Naive thymus-derived CD8-positive, alpha-beta T cell (primary cell): Measurements from ENCODE around the gene GPX5. TPM values are rescaled to one million over a fixed set of nuclear protein-coding genes. Genes with fewer than 3 reads are reported as not detected.
"Not testable (repeated sequence)": the region's sequence is repeated elsewhere in the genome, so short reads cannot be mapped to it uniquely, and the experiment has no call there.

ENCODE experiments used
- ATAC-seq, 2 donors: fragments of 150-1000 bp; cut with Tn5 transposase in 1 of 2; sonication (Bioruptor Pico), chemical (Tn5 transposase) in 1 of 2; 1 replicate in 1 of 2; 2 replicates in 1 of 2; pipeline ENCODE4 v1.10.0; 2021; ENCODE audit warnings: mild to moderate bottlenecking in 2 of 2, moderate library complexity in 2 of 2
- POLR2A ChIA-PET: fragments of 350-600 bp; sonication (Branson Sonifier 250); formaldehyde crosslinking; loops from one replicate; lab custom pipeline; 2021; ENCODE audit warnings: antibody characterized with exemption; lab: Charles Lee
- DNase-seq, 10 donors: peaks; one replicate each; pipeline versions ENCODE4 v3.0.0 to v3.0.0-alpha.2; 2020 to 2022
- H3K27ac Mint-ChIP-seq, 10 donors: one replicate each; pipeline ENCODE4 v1.8.0; 2020 to 2022; ENCODE audit warnings: mild to moderate bottlenecking in 10 of 10, mixed read lengths in 10 of 10, moderate library complexity in 4 of 10, inconsistent platforms in 1 of 10
- H3K27me3 Mint-ChIP-seq, 5 donors: one replicate each; pipeline ENCODE4 v1.8.0; 2021 to 2022; ENCODE audit warnings: mixed read lengths in 5 of 5
- H3K36me3 Mint-ChIP-seq, 3 donors: one replicate each; pipeline ENCODE4 v1.8.0; 2020 to 2022; ENCODE audit warnings: mixed read lengths in 3 of 3, mild to moderate bottlenecking in 2 of 3, inconsistent platforms in 1 of 3
- H3K4me1 Mint-ChIP-seq, 4 donors: one replicate each; pipeline ENCODE4 v1.8.0; 2021 to 2022; ENCODE audit warnings: mixed read lengths in 4 of 4
- H3K4me3 Mint-ChIP-seq, 10 donors: one replicate each; pipeline ENCODE4 v1.8.0; 2020 to 2022; ENCODE audit warnings: mild to moderate bottlenecking in 10 of 10, mixed read lengths in 10 of 10, moderate library complexity in 6 of 10, inconsistent platforms in 1 of 10
- H3K9me3 Mint-ChIP-seq, 9 donors: one replicate each; pipeline ENCODE4 v1.8.0; 2020 to 2022; ENCODE audit warnings: mixed read lengths in 9 of 9, mild to moderate bottlenecking in 3 of 9, inconsistent platforms in 1 of 9, moderate library complexity in 1 of 9
- polyA plus RNA-seq, 3 donors: library from polyadenylated mRNA; unstranded; fragments of 300-500 nt; fragmentation: Illumina TruSeq; gene quantifications; one replicate each; pipeline ENCODE4 v1.2.3, GENCODE V29; 2021
- total RNA-seq, 8 experiments: library from RNA in 2 of 8; stranded (reverse) in 2 of 8; gene quantifications; one replicate each; pipeline ENCODE4 v1.2.3 and lab custom pipeline; 2021 to 2026

Gene GPX5
- total and polyA plus RNA-seq, 5 experiments from 2014 or later, result not detected

DNA sequence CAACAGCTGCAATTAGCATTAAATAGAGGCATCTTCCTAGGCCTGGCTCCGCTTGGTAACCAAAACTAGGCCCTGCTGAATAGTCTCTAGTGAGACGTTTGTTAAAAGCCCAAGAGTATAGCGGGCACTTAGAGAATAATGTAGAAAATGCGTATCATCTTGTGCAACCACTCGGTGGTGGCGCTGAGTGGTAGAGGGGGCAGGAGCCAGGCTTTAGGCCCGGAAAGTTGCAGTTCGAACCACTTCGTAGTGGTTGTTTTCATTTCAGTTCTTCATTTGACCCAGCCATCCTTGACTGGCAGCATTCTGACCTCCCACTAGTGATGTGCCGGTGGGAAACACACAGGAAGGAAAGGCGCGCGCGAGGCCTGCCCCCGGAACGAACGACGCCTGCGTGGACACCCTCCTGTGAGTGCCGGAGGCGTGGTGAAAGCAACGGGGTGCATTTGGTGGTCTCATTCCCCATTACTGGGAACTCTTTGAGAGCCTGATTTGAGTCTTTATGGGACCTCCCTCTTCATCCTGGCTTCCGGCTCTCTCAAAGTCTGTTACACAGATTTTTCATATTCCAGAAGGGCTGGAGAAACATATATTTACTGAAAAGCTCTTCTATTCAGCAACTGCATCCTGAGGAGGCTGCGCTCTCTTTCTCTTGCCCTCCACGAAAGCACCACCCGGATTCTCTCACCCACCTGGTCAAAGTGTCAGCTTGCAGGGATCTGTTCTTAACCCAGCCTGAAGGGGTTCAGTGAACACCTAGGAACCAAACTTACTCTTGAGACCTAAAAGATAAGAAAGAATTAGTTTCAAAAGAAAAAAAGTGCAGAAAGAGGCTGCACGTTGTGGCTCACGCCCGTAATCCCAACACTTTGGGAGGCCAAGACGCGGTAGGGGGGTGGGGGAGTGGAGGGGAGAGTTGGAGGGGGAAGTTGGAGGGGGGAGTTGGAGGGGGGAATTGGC lies 18.2 kb downstream of the GPX5 start:
- POLR2A ChIA-PET, result interaction anchor here (0.9 kb wide), 1 partner anchor 352 kb away, joined by 4 read pairs; no protein-coding TSS in a partner anchor
- Mint-ChIP-seq H3K36me3 (peaks cover 0 to 21% (median 0%) of the 10 kb centered on the region in 3 donors), H3K9me3 (peaks cover 0 to 30% (median 16%) of the 10 kb centered on the region in 9 donors), H3K4me3 (peak overlapping the region; percentile 78 to 94 (median 89)), H3K27me3 (peaks cover 9 to 57% (median 34%) of the 10 kb centered on the region in 5 donors), H3K27ac (peak overlapping the region; percentile 67 to 97 (median 87)), H3K4me1 (peaks cover 16 to 25% (median 23%) of the 10 kb centered on the region in 4 donors)
- peak; percentile 65 to 75 for ATAC-seq
- DNase-seq, result peak; percentile 11 to 70 (median 44)

DNA sequence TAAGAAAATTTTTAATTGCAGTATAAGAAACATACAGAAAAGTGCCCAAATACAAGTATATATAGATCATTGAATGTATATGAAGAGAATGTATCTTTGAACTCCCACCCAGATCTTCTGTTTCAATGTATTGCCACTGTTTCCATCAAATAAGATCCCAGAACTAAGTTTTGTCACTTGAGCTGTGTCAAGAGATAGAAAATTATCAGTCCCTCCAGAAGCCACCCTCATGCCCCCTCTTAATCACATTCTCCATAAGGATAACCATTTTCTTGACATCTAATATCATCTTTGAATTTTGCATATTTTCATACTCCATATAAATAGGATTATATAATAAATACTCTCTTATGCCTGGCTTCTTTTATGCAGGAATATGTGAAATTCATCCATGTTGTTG lies 20.3 kb downstream of the GPX5 start:
- POLR2A ChIA-PET, result no interaction called here
- Mint-ChIP-seq H3K4me1 (peaks cover 16 to 25% (median 23%) of the 10 kb centered on the region in 4 donors), H3K9me3 (peaks cover 0 to 22% (median 9%) of the 10 kb centered on the region in 9 donors), H3K4me3 (no peak overlapping the region), H3K27ac (no peak overlapping the region), H3K27me3 (peaks cover 19 to 56% (median 54%) of the 10 kb centered on the region in 5 donors), H3K36me3 (peaks cover 0 to 16% (median 0%) of the 10 kb centered on the region in 3 donors)
- ATAC-seq, result no peak
- DNase-seq, result no peak

DNA sequence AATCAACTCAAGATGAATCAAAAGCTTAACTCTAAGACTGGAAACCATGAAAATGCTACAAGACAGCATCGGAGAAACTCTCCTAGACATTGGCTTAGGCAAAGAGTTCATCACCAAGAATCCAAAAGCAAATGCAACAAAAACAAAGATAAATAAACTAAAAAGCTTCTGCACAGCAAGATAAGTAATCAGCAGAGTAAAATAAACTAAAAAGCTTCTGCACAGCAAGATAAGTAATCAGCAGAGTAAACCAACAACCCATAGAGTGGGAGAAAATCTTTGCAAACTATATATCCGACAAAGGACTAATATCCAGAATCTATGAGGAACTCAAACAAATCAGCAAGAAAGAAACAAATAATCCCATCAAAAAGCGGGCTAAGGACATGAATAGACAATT lies 21.3 kb downstream of the GPX5 start:
- H3K27ac Mint-ChIP-seq, DNase-seq, H3K4me3 Mint-ChIP-seq, ATAC-seq, POLR2A ChIA-PET: not testable (repeated sequence)
- Mint-ChIP-seq H3K27me3 (peaks cover 25 to 65% (median 59%) of the 10 kb centered on the region in 5 donors), H3K4me1 (peaks cover 16 to 24% (median 22%) of the 10 kb centered on the region in 4 donors), H3K9me3 (peaks cover 0 to 11% (median 4%) of the 10 kb centered on the region in 9 donors), H3K36me3 (peaks cover 0 to 12% (median 0%) of the 10 kb centered on the region in 3 donors)

DNA sequence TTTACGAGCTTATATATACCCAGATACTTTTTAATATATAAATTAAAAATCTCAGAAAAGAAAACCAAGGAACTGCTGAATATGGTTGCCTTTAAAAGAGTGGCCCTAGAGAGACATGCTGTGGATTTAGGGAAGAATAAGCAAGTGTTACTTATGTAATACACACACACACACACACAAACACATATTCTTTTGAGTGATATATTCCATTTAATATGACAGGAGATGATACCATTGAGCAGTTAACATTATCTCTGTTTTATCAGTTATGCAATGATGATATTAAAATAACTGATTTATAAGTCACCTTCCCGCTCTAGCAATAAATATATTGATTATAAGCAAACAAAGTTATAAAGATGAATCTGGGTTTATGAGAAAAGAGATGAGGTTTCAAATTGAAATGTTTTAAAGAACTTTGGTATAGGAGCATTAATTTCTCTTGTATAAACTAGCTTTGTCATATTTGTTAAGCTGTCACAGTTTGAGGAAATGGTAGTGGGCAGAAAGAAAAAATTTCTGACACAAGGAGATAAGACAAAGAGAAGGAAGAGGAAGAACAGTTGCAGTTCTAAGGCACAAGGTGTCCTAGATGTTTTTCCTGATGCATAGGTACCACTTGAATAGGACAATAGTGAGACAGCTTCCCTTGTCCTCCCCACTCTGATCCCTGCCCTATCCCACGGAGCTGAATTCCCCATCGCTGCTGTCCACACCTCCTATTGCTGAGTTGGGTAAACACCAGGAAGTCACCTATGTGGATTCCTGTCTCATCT lies 26.4 kb downstream of the GPX5 start:
- H3K36me3 Mint-ChIP-seq, result peaks cover 0 to 12% (median 0%) of the 10 kb centered on the region in 3 donors
- peaks cover 0 to 6% (median 0%) of the 10 kb centered on the region in 9 donors for H3K9me3 Mint-ChIP-seq
- H3K4me1 Mint-ChIP-seq, result peaks cover 0 to 6% (median 4%) of the 10 kb centered on the region in 4 donors
- no peak for DNase-seq
- peaks cover 49 to 92% (median 62%) of the 10 kb centered on the region in 5 donors for H3K27me3 Mint-ChIP-seq
- no peak for ATAC-seq
- H3K4me3 Mint-ChIP-seq, result no peak overlapping the region
- no peak overlapping the region for H3K27ac Mint-ChIP-seq
- POLR2A ChIA-PET, result no interaction called here

DNA sequence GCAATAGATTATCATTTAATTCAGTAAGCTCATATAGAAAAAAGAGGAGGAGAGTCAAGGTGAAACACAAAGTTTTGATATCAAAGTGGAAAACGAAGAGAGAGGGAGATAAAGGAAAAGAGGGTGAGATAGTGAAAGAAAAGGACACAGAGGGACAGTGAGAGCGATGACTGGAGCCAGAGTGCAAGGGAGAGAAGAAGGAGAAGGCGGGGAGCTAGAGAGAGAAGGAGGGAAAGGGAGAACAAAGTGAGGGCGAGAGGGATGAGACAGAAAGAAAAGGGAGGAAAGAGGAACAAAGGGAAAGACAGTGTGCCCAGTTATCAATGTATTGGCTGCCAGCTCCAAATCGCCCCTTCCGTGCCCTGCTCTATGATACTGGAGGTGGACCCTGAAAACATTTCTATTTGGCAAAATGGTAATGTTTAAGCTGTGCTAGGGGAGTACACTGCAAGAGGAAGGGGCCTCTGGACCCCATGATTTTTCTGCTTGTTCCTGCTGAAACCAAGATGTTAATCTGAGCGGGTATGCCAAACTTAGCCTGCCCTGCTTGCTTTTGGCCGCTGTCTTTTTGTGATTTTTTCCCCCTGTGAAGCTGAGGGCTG lies 27.8 kb downstream of the GPX5 start:
- DNase-seq, result no peak
- Mint-ChIP-seq H3K4me3 (no peak overlapping the region), H3K9me3 (peaks cover 0 to 3% (median 0%) of the 10 kb centered on the region in 9 donors), H3K4me1 (peaks cover 0 to 6% (median 4%) of the 10 kb centered on the region in 4 donors), H3K36me3 (peaks cover 0 to 7% (median 0%) of the 10 kb centered on the region in 3 donors), H3K27ac (no peak overlapping the region), H3K27me3 (peaks cover 48 to 80% (median 61%) of the 10 kb centered on the region in 5 donors)
- POLR2A ChIA-PET, result no interaction called here
- no peak for ATAC-seq

DNA sequence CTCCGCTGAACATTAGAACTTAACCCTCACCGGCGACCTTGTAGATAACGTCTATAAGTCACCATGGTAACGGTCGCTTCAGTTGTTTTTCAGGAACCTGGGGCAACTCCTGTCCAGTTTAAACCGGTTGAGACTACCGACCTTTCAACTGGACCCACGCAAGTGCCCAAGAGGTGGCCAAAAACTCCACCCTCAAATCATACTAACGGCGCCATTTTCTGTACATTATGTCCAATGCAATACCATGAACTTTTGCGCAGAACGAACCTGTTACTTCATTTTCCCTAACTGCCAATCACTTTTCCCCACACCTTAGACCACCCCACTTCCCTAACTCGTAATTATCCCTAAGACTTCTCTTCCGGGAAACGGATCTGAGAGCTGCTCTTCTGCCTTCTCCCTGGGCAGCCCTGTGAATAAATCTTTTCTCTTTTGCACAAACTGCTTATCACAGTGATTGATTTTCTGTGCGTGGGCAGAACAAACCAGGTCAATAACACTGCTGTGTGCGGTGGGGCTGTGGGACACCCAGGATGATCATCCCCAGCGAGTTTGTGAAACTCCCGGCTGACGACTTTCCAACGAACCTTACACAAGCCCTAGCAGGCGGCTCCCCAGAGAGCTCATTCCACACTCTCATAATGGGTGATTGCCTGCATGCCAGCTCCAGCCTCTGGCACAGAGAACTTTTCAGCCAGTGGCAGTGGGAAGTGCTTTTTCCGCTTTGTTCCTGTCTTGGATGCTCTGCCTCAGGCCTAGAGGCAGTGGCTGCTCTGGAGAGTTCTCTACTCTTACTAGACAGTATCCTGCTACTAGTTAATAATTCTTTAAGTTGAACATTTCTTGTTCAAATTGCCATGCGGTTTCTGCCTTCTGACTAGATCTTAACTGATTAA lies 28.6 kb downstream of the GPX5 start:
- ATAC-seq (no peak), DNase-seq (no peak)
- H3K36me3 Mint-ChIP-seq, result peaks cover 0 to 4% (median 0%) of the 10 kb centered on the region in 3 donors
- peak overlapping the region in 1 of 10 donors; percentile 56 for H3K27ac Mint-ChIP-seq
- H3K4me3 Mint-ChIP-seq, result no peak overlapping the region
- H3K4me1 Mint-ChIP-seq, result peaks cover 0 to 6% (median 4%) of the 10 kb centered on the region in 4 donors
- peaks cover 0 to 2% (median 0%) of the 10 kb centered on the region in 9 donors for H3K9me3 Mint-ChIP-seq
- H3K27me3 Mint-ChIP-seq, result peaks cover 41 to 73% (median 58%) of the 10 kb centered on the region in 5 donors
- POLR2A ChIA-PET, result no interaction called here

DNA sequence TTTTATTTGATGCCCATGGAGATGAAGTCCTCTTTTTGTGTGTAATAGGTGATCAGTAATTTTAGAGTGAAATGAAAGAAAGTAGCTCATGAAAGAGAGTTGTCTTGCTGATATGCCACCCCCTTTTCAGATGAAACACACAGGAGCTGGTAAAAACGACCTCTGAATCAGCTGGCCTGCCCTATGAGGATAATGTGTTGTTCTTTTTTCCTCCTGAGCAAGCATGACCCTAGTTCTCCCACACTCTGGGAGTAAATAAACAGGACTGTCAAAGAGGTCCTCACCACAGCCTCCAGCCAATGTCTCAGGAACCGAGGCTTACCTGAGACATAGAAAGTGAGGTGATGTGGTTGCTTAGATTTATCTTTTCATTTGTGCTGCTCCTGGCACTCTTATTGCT lies 29.5 kb downstream of the GPX5 start:
- no peak overlapping the region for H3K4me3 Mint-ChIP-seq
- ATAC-seq (no peak), DNase-seq (no peak)
- POLR2A ChIA-PET, result no interaction called here
- H3K4me1 Mint-ChIP-seq, result peaks cover 0 to 6% (median 4%) of the 10 kb centered on the region in 4 donors
- H3K27ac Mint-ChIP-seq, result no peak overlapping the region
- H3K27me3 Mint-ChIP-seq, result peaks cover 40 to 64% (median 55%) of the 10 kb centered on the region in 5 donors
- peaks cover 0 to 2% (median 0%) of the 10 kb centered on the region in 9 donors for H3K9me3 Mint-ChIP-seq
- H3K36me3 Mint-ChIP-seq, result no peaks in the 10 kb centered on the region

DNA sequence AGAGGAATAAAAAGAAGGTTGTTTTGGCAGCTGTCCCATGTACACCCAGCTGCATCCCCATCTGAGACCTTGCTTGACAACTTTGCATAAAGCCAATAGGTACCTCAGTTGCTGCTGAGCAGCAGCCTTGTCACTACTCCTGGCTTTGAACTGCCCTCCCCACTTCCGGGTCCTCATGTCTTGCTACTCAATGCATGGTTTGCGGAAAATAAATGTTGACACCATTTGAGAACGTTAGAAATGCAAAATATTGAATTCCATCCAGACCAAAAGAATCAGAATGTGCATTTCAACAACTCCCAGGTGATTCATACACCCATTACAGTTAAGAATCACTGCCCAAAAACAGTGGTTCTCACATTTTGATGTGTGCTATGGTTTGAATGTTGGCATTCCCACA lies 32.9 kb downstream of the GPX5 start:
- DNase-seq (no peak), ATAC-seq (no peak)
- POLR2A ChIA-PET, result no interaction called here
- Mint-ChIP-seq H3K36me3 (no peaks in the 10 kb centered on the region), H3K4me1 (peaks cover 0 to 6% (median 3%) of the 10 kb centered on the region in 4 donors), H3K27ac (no peak overlapping the region), H3K9me3 (no peaks in the 10 kb centered on the region), H3K27me3 (peaks cover 28 to 52% (median 43%) of the 10 kb centered on the region in 5 donors), H3K4me3 (no peak overlapping the region)

DNA sequence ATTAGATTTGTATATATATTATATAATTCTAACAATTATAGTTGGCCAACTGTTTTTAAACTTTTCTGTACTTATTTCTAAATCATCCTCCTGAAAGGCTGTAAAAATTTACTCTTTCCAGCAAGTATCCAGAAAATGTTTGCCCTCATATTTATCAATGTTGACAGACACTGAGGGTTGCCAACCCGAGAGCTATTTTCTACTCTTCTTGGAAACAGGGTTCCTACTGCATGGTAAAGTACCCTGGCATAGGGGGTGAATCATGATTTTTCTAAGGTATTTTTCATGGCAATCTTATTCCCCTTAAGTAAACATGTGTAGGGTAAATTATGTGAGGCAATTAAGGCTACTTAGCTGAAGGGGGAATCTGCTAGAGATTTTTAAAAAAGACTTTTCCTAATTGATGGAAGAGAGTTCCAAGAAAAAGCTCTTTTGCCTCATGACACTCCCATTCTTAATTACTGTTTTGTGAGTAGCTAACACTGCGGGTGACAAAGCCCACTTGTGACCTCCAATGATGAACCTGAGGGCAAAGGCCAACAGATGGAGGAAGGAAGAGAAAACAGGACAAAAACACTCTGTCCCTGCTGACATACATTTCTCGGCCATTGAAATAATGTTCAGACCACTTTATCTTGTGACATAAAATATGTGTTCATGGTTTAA lies 37.9 kb downstream of the GPX5 start:
- no peak overlapping the region for H3K27ac Mint-ChIP-seq
- ATAC-seq (no peak), DNase-seq (no peak)
- no peak overlapping the region for H3K4me3 Mint-ChIP-seq
- H3K27me3 Mint-ChIP-seq, result peaks cover 20 to 55% (median 41%) of the 10 kb centered on the region in 5 donors
- POLR2A ChIA-PET, result interaction anchor here (0.6 kb wide), 1 partner anchor 371 kb away, joined by 5 read pairs; no protein-coding TSS in a partner anchor
- no peaks in the 10 kb centered on the region for H3K4me1 Mint-ChIP-seq
- peaks cover 0 to 9% (median 0%) of the 10 kb centered on the region in 3 donors for H3K36me3 Mint-ChIP-seq
- H3K9me3 Mint-ChIP-seq, result no peaks in the 10 kb centered on the region

DNA sequence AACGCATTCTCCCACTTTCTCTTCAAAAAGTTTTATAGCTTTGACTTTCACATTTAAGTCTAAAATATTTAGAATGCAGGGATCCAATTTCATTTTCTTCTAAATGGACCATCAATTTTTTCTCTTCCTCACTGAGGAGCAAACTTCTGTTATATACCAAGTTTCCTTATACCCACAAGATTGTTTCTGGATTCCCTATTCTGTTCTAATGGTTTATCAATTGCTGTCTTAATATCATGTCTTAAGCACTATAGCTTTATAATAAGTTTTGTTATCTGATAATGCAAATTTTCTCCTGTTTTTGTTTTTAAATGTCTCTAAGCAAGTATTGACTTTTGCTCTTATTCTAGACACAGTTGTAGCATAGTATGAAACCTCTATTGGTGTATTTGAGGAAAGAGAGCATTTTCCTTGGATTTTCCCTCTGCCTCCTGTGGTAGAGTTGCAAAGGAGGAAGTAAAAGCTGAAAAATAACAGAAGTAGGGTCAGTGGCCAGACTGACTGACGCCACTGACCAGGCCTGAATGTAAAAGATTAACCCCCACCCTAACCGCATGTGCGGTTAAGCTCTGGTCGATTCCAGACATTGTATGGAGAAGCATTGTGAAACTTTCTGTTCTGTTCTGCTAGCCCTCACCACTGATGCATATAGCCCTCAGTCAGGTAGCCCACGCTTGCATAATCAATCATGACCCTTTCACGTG lies 40.3 kb downstream of the GPX5 start:
- H3K9me3 Mint-ChIP-seq, result no peaks in the 10 kb centered on the region
- POLR2A ChIA-PET, result no interaction called here
- ATAC-seq, result no peak
- peaks cover 18 to 50% (median 38%) of the 10 kb centered on the region in 5 donors for H3K27me3 Mint-ChIP-seq
- peaks cover 0 to 9% (median 0%) of the 10 kb centered on the region in 3 donors for H3K36me3 Mint-ChIP-seq
- DNase-seq, result no peak
- no peaks in the 10 kb centered on the region for H3K4me1 Mint-ChIP-seq
- H3K4me3 Mint-ChIP-seq, result no peak overlapping the region
- no peak overlapping the region for H3K27ac Mint-ChIP-seq
